Epithelial cell of esophagus (primary cell): Measurements from ENCODE around the gene CLK1.

ENCODE experiments used
- DNase-seq: peaks from one replicate; pipeline ENCODE4 v3.0.0; 2010; ENCODE audit warnings: low read depth
- H3K4me3 ChIP-seq: 2 replicates; pipeline ENCODE4 v1.5.1; 2011; ENCODE audit warnings: mild to moderate bottlenecking, low read length, control low read depth
- CTCF ChIP-seq: IDR thresholded peaks from 2 replicates; pipeline ENCODE4 v1.5.1; 2011; ENCODE audit warnings: low read depth, mild to moderate bottlenecking, low read length, control low read depth, inconsistent platforms; ENCODE audit not compliant: insufficient read depth; ENCODE audit errors: missing control alignments

CLK1 gene

GRCh38 chr2:200851398-200852248, 12.8 kb downstream of the CLK1 start:
- no peak for TF ChIP-seq CTCF
- no peak overlapping the region for H3K4me3 ChIP-seq
- DNase-seq: no peak

GRCh38 chr2:200850512-200851256, 13.8 kb downstream of the CLK1 start:
- H3K4me3 ChIP-seq: no peak overlapping the region
- no peak for TF ChIP-seq CTCF
- DNase-seq: no peak

DNA sequence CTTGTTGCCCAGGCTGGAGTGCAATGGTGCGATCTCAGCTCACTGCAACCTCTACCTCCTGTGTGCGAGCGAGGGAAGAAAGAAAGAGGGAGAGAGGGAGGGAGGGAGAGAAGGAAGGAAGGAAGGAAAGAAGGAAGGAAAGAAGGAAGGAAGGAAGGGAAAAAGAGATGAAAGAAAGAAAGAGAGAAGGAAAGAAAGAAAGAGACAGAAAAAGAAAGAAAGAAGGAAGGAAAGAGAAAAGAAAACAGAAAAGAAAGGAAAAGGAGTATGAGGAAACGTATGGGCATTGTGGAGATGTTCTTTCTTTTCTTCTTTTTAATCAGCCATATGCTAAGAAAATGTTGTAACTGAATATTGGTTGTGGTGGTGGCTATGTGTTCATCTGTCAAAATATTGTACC, 16.5 kb downstream of the CLK1 start:
- no peak overlapping the region for H3K4me3 ChIP-seq
- no peak for TF ChIP-seq CTCF
- no peak for DNase-seq

- no peak overlapping the region for H3K4me3 ChIP-seq
- DNase-seq: no peak
- no peak for TF ChIP-seq CTCF
Measured at GRCh38 chr2:200847269-200847668, 17.2 kb downstream of the CLK1 start.

- no peak for TF ChIP-seq CTCF
- peak; percentile 81 for DNase-seq
- H3K4me3 ChIP-seq: no peak overlapping the region
Measured at GRCh38 chr2:200845669-200846325, 18.7 kb downstream of the CLK1 start.

DNA sequence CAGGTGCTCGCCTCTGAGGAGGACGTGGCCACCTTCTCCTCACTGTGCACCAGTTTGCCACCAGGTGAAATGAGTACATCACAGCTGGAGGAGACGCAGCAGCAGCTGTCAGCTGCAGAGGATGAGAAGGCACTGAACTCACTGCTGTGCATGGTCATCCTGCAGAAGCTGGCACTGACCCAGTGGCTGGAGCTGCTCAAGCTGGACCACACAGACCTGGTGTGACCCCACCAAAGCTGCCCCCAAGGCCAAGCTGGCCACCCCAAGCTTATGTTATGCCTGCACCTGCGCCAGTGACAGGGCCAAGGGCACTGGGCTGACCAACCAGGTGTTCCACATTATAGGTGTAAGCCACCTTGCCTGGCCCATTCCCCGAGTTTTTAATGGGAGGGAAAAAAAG, 19.3 kb downstream of the CLK1 start:
- TF ChIP-seq CTCF: no peak
- no peak for DNase-seq
- no peak overlapping the region for H3K4me3 ChIP-seq
